Frontal cortex (tissue), 4 donors: ENCODE measurements around the gene ATRN. TPM values are rescaled to one million over a fixed set of nuclear protein-coding genes. Genes with fewer than 3 reads are reported as not detected.

ENCODE experiments used
- DNase-seq, 2 donors: peaks; one replicate each; pipeline ENCODE4 v3.0.0; 2012; ENCODE audit warnings: low spot score in 2 of 2
- FAIRE-seq: peaks from 2 replicates; lab custom pipeline; 2012; peaks lifted over from hg19 to GRCh38; lab: Jason Lieb, UNC
- total RNA-seq: library from RNA; depleted of rRNA; stranded (reverse); fragments of >200 nt; gene quantifications from one replicate; pipeline ENCODE4 v1.2.3, GENCODE V29; 2014
- donor health status: control.
- donor health status: control.
- donor health status: control.

Gene ATRN
- total RNA-seq, 1 donor from 2014 or later: 51.0 TPM

DNA sequence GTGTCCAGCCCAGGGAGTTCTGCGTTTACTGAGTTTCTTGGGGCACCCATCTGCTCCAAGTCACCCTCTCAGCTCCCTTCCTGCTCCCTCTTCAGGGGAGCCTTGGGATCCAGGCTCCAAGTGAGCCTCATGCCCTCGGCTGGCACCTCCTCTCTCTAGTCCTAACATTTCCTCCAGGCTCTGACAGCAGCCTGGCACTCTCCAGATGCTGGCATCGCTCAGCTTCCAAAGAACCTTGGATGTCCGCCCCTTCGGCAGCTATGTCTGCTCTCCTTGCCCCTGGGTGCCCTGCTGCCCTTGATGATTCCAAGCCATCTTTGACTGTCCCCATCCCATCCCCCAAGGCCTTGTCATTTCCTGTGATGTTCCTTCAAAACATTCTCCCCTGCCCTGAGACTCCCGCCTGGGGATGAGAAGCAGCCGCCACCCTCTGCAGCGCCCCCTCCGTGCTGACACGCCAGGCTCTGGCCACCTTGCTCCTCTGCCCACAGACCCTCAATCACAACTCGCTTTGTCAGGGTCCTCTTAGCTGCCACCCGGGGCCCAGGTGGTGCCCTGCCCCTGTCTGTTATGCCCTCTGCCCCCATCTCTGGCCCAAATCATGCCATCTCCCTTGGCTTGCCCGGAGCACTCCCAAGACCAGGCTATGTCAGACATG lies 199.0 kb downstream of the ATRN start:
- FAIRE-seq: no peak

DNA sequence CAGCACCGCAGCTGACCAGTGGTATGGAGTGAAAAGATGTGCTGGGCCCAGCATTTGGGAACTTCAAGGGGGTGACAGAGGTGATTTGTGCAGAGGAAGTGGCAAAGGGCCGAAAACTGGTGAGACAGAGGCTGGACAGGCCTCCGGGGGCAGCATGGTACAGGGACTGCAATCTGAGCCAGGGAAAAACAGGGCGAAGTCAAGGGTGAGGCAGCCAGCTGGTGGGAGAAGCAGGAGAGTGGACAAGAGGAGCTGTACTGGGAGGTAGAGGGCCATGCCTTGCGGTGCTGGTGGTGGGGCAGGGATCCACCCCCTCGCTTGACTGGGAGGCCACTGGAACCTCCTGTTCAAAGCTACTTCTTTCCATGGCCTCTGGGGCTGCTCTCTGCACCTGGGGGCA lies 199.7 kb downstream of the ATRN start:
- DNase-seq: no peak
- no peak for FAIRE-seq

More for the DNA sequence above, 199.0 kb downstream of the ATRN start:
- DNase-seq: no peak

DNA sequence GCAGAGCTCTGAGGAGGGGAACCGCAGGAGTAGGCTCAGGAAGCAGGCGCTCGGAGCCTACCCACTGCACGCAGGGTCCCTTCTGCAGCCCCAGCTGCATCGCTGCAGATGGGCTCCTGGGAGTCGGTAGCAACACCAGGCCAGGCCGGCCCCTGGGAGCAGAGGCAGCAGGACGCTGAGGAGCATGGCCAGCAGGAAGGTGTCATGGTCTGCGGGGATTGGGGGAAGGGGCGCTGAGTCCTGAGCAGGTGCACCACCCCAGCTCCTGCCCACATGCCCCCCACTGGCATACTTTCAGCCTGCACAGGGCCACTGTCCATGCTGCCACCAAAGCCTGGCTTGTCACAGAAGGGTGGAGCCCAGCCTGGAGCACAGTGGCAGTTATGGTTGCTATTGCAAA lies 200.1 kb downstream of the ATRN start:
- no peak for FAIRE-seq

DNA sequence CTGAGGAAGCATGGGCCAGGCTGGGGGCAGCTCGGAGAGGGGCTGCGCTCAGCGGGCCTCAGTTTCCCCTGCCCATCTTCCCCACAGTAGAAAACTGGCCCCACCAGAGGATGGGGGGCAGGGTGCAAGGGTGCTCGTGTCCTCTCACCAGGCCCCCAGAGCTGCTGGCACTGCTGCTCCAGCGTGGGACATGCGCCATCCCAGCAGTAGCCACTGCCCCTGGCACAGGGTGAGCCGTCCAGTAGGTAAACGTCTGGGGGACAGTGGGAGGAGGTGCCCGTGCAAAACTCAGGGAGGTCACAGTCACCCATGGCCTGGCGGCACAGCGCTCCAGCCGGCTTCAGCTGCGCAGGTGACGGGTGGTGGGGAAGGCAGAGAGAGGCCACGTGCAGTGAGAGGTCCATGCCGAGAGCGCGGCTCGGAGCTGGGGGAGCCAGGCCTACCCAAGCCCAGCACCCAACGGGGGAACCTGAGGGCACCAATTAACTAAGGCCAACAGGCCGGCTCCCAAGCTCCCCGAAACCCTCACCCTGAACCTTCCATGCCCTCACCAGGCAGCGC lies 201.2 kb downstream of the ATRN start:
- FAIRE-seq (no peak), DNase-seq (no peak)

More for the DNA sequence above, 200.1 kb downstream of the ATRN start:
- no peak for DNase-seq

DNA sequence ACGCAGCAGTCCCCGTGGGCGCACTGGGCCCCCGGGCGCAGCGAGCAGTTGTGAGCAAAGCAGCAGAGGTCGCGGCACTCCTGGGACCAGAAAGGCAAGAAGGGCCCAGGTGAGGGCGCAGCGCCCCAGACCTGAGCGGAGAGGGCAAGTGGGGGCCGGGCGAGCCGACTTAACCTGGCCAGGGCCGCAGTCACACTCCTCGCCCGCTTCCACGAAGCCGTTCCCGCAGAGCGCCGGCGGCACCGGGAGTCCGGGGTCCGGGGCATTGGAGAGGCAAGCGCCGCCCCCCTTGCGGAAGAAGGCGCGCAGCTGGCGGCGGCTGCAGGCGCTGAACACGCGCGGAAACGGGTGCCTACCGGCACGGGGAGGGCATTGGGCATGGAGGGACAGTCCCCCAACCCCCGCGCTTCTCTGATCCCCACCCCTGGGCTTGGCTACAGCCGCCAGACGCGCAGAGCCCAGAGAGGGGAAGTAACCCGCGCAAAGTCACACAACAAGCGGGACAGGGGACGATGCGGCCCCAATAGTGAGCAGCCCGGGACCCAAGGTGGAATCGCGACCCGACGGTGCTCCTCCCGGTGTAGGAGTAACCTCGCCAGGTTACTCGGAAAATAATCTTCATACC lies 201.8 kb downstream of the ATRN start:
- FAIRE-seq: no peak
- DNase-seq: no peak

DNA sequence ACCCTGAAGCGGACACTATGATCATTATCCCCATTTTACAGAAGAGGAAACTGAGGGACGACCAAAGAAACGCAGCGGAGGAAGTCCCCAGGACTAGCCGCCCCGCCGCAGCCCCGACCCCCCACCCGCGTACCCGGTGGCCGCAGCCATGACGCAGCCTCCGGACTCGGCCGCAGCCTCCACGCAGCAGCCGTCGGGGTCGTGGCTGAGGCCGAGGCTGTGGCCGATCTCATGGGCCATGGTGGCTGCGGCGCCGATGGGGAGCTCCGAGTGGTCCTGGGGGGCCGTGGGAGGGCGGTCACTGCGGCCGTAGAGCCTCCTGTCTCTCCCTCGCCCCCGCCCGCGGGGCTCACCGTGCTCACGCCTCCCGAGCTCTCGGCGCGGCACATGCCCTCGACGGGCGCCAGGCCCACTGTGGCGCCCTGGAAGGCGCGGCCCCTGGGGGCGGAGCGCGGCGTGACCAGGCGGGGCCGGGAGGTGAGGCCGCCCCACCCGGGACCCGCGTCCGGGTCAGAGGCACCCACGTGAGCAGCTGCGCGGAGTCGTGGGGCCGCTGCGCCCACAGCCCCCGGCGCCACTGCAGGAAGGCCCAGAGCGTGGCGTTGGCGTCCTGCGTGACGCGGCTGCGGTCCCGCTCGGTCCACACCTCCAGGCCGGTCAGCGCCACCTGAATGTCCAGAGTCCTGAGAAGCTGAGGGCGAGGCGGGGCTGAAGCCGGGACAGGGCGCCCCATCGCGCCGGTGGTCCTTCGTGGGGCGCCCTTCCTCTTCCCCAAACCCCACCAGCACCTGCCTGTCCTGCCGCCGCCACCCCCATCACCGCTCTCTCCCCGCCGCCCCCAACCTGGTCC lies 202.6 kb downstream of the ATRN start:
- DNase-seq (no peak), FAIRE-seq (no peak)

DNA sequence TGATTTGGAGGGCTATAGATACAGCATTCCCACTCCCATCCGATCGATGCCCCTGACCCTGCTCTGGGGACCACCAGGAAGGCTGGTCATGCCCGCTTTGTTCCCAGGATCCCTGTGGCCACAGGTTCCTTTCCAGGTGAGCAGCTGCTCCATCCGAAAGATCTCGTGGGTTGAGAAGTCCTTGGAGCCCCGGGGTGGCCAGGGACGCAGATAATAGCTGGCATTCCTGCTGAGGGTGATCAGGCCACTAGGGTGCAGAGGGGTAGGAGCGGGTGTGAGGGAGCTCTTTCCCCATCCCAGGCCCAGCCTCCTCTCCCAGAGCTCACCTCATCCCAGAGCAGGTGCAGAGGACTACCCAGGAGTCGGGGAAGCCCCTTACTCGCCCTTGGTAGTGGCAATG lies 203.6 kb downstream of the ATRN start:
- DNase-seq: no peak

DNA sequence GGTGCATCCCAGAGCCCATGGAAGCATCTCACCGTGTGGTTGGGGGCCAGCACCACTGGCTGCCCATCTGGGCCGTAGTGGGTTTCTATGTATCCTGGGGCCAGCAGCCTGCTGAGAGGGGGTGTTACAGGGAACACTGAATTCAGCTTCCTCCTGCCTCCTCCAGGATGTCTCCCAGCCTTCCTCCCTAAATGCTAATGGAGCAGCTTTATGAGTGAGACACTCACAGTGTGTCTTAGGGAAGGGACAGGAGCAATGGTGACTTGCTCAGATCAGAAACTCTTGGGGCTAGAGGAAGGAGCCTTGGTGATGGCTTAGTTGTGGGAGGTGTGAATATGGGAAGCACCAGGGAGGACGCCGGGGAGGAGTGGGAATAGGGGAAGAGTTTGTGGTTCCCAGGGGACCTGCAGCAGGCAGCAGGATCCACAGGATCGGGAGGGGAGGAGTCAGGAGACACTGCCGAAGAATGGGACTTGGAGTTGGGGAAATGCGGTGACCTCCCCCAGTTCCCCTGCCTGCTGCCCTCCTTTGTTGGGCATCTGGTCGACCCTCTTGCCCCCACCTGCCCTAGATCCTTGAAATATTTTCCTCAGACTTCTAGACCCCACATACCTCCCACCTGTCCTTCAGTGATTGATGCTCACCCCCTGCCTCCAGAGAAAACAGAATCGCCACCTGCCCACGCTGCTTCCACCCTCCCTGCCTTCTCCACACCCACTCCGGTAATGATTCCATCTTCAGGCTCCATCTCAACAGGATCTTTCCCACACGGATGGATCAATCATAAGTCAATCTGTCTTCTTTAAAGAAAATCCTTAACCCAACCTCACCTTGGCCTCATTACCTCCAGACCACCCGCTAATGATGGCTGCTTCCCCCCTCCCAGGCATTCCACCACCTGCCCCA lies 204.4 kb downstream of the ATRN start:
- DNase-seq (no peak), FAIRE-seq (no peak)

More for the DNA sequence above, 203.6 kb downstream of the ATRN start:
- no peak for FAIRE-seq

DNA sequence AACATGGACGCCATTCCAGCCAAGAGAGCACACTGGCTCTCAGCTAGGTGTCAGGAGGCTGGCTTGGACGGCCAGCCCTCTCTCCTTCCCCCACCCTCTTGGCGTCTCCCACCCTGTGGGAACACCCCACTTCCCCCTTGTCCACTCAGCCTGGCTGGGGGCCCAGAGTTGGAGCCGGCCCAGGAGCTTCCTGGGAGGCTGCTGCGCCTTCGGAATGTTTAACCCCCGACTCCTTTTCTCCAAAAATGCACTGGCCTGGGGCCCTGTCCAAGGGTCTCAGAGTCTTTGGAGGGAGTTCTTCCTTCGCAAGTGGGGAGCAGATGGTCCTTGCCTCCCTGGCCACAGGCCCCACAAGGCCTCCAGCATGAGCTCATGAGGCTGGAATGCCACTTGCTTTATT lies 206.9 kb downstream of the ATRN start:
- DNase-seq: no peak

DNA sequence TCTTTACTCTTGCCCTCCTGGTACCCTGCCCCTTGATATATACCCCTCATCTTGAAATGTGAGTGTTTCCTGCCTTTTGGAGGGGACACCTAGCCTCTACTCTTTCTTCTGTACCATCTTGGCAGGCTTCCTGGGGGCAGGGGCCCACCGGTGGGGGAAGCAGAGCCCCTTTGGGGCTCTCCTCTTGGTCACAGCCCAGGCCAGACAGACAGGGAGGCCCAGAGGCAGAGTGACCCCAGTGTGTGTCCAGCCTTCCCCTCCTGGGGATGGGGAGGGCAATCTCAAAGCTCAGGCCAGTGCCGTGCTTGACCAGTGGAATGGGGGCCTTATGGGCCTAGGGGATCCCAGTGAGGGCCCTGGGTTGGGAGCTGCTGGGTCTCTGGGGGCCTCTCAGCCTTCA lies 207.4 kb downstream of the ATRN start:
- DNase-seq (no peak), FAIRE-seq (no peak)

More for the DNA sequence above, 206.9 kb downstream of the ATRN start:
- FAIRE-seq: no peak

DNA sequence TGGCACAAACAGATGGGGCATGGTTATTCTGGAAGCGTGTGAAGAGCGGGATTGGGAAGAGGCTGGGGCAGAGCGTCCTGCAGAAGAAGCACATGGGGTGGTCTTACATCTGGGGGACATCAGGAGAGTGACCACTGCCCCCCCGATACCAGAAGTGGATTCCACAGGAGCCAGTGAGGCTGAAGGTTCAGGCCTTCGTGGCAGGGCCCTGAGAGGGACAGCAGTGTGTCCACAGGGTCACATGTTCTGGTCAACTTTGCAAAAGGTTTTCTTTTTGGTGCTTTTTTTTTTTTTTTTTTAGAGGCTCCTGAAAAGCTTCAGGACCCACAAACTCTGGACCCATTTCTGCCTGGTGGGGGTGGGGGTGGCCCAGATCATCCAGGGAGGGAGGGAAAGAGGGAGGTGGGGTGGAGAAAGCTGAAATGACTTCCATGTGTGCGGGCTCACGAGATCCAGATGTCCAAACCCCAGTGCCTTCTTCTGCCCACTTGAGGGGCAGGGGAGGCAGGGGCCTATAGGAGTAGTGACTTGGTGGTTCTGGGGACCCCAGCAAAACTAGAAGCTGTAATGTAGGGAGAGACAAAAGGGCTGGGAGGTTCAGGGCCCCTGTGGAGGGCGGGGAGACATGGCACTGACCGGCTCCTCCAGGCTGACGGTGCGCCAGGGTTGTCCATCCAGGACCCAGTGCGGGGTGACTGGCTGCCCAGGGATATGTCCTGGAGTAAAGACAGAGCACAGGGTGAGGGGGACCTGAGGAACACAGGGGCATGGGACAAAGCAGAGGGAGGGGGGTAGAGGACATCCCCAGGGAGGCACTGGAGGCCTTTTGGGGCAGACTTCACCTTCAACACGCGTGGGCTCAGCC lies 208.3 kb downstream of the ATRN start:
- FAIRE-seq (no peak), DNase-seq (no peak)

DNA sequence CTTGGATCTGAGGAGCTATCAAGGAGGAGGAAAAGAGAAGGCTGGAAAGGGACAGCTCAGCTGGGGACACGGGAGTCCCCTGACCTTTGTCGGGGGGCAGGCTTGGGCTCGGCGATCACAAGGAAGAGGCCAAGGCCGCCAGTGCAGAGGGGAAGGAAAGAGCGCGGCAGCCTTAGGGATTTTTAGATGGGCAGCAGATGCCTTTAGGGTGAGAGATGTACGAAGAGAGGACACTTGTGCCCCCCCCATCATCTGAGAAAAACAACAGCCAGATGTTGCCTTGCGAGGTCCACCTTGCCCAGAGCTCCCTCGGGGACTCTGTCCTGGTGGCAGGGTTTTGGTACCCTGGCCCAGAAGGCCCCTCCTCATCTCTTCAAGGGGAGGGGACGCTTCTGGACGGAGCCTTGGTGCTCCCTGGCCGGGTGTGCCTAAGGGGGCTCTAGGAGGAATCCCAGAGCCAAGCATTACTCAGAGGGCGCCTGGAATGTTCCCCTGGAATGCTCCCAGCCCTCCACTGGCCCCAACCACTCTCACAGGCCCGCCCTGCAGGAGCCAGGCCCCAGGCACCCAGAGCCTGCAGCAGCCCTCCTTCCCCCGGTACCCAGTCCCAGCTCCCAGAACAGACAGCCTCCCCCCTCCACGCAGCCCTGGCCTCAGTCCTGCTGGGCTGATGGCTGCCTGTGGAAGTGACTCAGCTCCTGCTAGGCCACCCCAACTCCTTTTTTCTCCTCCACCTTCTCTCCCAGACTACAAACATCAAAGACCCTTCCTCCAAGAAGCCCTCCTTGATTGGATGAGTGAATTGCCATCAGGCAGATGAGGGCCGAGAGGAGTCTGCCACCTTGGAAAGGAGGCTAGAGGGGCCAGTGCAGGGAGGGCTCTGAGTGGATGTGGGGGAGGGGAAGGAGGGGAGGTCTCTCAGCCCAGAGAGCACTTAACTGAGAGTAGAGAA lies 209.2 kb downstream of the ATRN start:
- no peak for DNase-seq

DNA sequence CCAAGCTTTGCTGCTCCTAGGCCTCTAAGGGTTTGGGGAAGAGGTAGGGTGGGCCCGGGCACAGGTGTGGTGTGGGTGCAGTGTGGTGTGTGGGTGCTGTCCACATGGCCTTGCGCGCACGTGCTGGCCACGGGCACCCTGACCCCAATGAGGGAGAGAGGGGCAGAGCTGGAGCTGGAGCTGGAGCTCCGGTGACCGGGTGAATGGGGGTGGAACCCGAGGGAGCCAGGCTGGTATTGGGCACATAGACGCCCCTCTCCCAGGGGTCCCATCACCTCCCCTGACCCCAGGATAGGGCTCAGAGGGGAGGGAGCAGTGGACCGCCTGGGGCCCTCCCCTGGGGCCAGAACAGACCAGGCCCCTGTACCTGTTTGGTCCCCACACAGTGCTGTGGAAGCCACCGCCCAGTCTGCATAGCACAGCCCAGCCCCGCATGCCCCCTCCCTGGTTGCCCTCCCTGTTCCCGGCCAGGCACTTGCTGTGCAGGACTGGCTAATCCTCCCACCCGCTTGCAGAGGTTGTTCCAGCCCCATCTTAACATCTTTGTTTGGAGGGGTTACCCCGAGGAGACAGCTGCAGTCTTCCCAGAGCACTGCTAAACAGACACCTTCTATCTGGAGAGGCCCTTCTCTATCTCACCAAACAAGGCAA lies 210.0 kb downstream of the ATRN start:
- DNase-seq: no peak
- no peak for FAIRE-seq

More for the DNA sequence above, 209.2 kb downstream of the ATRN start:
- FAIRE-seq: no peak

DNA sequence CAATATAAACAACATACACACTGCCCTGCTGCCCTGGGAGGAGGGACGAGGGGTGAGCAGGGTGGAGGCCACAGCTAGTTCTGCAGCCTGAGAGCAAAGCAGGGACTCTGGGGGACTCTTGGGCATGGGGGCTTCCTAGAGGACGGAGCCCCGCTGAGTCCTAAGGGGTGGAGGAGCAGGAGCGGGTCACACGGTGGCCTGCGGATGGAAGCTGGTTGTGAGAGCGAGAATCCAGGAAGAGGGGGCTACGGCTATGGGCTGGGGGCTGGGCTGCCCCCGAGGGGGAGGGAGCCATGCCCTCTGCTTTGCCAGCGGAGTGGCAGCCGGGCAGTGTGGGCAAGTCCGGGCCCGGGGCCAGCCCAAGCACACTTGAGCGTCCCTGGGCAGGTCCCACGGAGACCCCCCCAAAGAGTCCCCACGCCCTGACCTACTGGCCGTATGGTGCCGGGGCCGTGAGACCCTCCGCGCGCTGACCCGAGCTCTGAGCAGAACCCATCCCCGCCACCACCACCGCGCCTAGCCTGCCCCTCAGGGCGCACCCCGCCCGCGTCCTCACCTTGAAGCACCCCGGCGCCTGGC lies 210.6 kb downstream of the ATRN start:
- no peak for DNase-seq

DNA sequence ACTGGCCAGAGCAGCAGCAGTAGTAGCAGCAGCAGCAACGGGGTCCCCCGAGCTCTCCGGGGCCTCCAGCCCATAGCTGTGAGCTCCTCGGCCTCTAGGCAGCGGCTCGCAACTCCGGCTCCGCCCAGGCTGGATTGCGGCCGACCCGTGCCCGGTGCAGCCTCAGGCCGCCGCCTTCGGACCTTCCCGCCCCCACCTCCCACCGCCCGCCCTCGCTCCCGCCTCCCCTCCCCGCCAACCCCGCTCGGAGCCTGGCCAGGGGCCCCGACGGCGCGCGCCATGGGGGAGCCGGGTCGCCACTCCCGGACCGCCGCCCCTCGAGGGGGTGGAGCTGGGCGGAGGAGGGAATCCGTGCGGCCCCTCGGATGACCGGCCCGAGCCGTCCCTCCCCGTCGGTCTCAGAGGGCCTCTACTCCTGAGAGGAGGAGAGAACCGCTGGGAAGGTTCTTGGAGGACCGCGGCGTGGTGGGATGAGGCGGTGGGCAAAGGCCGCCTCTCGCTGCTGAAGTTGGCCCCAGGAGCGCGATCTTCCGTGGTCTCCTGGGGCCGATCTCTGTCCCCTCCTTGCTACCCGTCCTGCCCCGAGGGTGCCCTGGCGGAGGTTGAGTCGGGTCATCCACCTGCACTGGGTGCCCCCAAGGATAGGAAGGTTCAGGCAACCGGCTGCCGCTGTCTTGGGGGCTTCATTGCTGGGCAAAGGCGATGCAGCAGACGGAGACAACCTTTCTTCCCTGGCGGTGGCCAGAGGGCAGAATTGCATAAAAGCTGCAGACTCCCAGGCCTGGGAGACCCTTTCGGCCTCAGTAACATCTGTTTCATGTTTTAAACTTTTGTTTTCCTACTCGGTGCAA lies 211.3 kb downstream of the ATRN start, which contains the start of gene ADAM33:
Gene ADAM33 (minus strand): TSS at position 80 of the 851 bp plus-strand sequence. CDS start 6 bp downstream, at position 74.
- no peak for FAIRE-seq
- DNase-seq: no peak

More for the DNA sequence above, 210.6 kb downstream of the ATRN start:
- FAIRE-seq: no peak

DNA sequence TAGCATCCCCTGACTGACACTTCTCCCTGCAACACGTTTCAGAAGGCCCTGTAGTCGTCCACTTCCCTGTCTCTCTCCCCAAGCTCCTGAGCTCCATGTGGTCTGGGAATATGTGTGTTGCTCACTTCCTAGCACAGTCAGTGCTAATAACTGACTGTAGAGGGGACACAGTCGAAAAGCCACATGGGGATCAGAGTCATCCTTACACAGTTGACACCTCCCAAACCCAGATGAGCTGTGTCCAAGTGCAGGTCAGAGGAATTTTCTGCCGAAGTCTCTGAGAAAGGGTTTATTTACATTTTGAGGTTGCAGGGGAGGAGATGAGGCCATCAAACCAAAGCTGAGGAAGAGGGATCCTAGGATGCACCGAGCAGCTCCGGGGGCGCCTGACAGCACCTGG lies 214.5 kb downstream of the ATRN start:
- DNase-seq: no peak
- no peak for FAIRE-seq
